Measurements from ENCODE around the gene FNDC7.

The FNDC7 gene

GRCh38 chr1:108728327-108728923 lies 15.7 kb downstream of the FNDC7 start:
- ChIA-PET CTCF (no interaction called here), POLR2A (no interaction called here)
- DNase-seq (ENCODE audit: extremely low spot score): no peak
- TF ChIP-seq LEF1 (IDR thresholded peaks at IDR 0.05; ENCODE audit: borderline replicate concordance): no peak
- no peak for TF ChIP-seq SP1 (IDR thresholded peaks at IDR 0.05)
- TF ChIP-seq FOXK2 (IDR thresholded peaks at IDR 0.05): no peak
- TF ChIP-seq ZNF384 (IDR thresholded peaks at IDR 0.05): no peak
- no peak for TF ChIP-seq CTBP1 (IDR thresholded peaks at IDR 0.05; ENCODE audit: borderline replicate concordance)
- TF ChIP-seq PKNOX1 (IDR thresholded peaks at IDR 0.05): no peak
- no peak for TF ChIP-seq FOXM1 (IDR thresholded peaks at IDR 0.05; ENCODE audit: borderline replicate concordance)
- no peak for TF ChIP-seq HDGF (IDR thresholded peaks at IDR 0.05; ENCODE audit: borderline replicate concordance)
- no peak for TF ChIP-seq ELF4 (IDR thresholded peaks at IDR 0.05)
- TF ChIP-seq ARNT (IDR thresholded peaks at IDR 0.05): no peak
- no peak for TF ChIP-seq BHLHE40 (IDR thresholded peaks at IDR 0.05; ENCODE audit: borderline replicate concordance)

DNA sequence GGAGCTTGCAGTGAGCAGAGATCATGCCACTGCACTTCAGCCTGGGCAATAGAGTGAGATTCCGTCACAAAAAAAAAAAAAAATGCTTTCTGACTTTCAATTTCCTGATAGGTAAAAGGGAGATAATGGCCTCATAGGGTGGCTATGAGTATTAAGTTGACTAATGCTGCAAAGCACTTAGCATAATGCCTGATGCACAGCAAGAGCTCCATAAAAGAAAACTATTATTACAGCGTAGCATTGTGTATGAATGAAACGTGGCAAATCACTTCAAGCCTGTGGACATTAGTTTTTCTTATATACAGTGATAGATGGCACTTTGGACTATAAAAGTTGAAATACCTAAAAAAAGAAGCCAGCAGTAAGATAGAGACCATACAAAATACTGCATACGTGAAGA lies 16.8 kb downstream of the FNDC7 start:
- POLR2A ChIA-PET: no interaction called here
- CTCF ChIA-PET: interaction anchor here (0.7 kb wide), 1 partner anchor 20 kb away, joined by 3 read pairs; no protein-coding TSS in a partner anchor
- TF ChIP-seq CTBP1 (IDR thresholded peaks at IDR 0.05; ENCODE audit: borderline replicate concordance): no peak
- TF ChIP-seq NFRKB (IDR thresholded peaks at IDR 0.05): no peak
- TF ChIP-seq ZNF384 (IDR thresholded peaks at IDR 0.05): no peak
- TF ChIP-seq ELF4 (IDR thresholded peaks at IDR 0.05): no peak
- TF ChIP-seq SP1 (IDR thresholded peaks at IDR 0.05): no peak
- TF ChIP-seq FOXM1 (IDR thresholded peaks at IDR 0.05; ENCODE audit: borderline replicate concordance): no peak
- TF ChIP-seq L3MBTL2 (conservative IDR thresholded peaks at IDR 0.05): no peak
- no peak for TF ChIP-seq HDGF (IDR thresholded peaks at IDR 0.05; ENCODE audit: borderline replicate concordance)
- no peak for TF ChIP-seq PKNOX1 (IDR thresholded peaks at IDR 0.05)
- no peak for TF ChIP-seq FOXA1 (IDR thresholded peaks at IDR 0.05)
- no peak for TF ChIP-seq BHLHE40 (IDR thresholded peaks at IDR 0.05; ENCODE audit: borderline replicate concordance)
- no peak for TF ChIP-seq ARNT (IDR thresholded peaks at IDR 0.05)
- TF ChIP-seq TARDBP (IDR thresholded peaks at IDR 0.05): no peak
- TF ChIP-seq SUZ12 (IDR thresholded peaks at IDR 0.05): no peak
- TF ChIP-seq FOXK2 (IDR thresholded peaks at IDR 0.05): no peak
- TF ChIP-seq LEF1 (IDR thresholded peaks at IDR 0.05; ENCODE audit: borderline replicate concordance): no peak
- DNase-seq (ENCODE audit: extremely low spot score): no peak

- POLR2A ChIA-PET: interaction anchor here (0.7 kb wide), 1 partner anchor 339 kb away, joined by 3 read pairs; no protein-coding TSS in a partner anchor
- TF ChIP-seq HDGF (IDR thresholded peaks at IDR 0.05; ENCODE audit: borderline replicate concordance) (no peak), SUZ12 (IDR thresholded peaks at IDR 0.05) (no peak), L3MBTL2 (conservative IDR thresholded peaks at IDR 0.05) (no peak), FOXM1 (IDR thresholded peaks at IDR 0.05; ENCODE audit: borderline replicate concordance) (no peak), NFRKB (IDR thresholded peaks at IDR 0.05) (no peak), PKNOX1 (IDR thresholded peaks at IDR 0.05) (no peak), ZNF384 (IDR thresholded peaks at IDR 0.05) (no peak), ARNT (IDR thresholded peaks at IDR 0.05) (no peak), FOXK2 (IDR thresholded peaks at IDR 0.05) (no peak), FOXA1 (IDR thresholded peaks at IDR 0.05) (no peak), TARDBP (IDR thresholded peaks at IDR 0.05) (no peak)
- CTCF ChIA-PET: interaction anchor here (0.7 kb wide), 1 partner anchor 9 kb away, joined by 3 read pairs; no protein-coding TSS in a partner anchor
- no peak for DNase-seq (ENCODE audit: extremely low spot score)
Measured at GRCh38 chr1:108732398-108732797, 19.7 kb downstream of the FNDC7 start.

DNA sequence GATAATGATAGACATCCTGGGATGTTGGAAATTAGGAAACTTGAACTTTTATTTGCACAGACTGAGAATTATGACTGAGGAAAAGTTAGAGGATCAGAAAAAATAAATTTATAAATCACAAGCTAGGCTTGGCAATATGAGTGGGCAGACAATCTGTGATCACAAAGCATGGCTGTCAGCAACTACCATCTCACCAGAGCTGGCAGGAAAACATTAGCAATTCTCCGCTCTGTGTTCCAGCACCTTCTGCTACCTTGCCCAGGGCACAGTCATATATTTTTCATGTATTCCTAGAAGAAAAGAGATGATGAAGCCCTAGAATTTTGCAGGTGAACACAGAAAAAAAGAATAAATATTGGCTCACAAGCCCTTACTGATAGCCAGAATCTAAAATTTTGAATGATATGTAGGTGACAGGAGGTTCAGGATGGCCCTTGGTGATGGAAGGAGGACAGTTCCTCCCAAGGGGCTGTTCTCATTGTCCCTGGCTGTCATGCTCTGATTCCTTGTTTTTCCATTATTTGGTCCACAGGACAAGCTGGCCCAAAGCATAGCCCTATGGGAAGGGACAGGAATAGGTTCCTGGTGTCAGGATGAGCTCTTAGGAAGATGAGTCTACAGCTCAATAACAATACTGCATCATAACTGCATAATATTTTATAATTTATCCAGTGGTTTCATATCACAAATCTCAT lies 21.6 kb downstream of the FNDC7 start:
- POLR2A ChIA-PET: no interaction called here
- TF ChIP-seq FOXM1 (IDR thresholded peaks at IDR 0.05; ENCODE audit: borderline replicate concordance) (no peak), HDGF (IDR thresholded peaks at IDR 0.05; ENCODE audit: borderline replicate concordance) (no peak), ARNT (IDR thresholded peaks at IDR 0.05) (no peak), TARDBP (IDR thresholded peaks at IDR 0.05) (no peak), NFRKB (IDR thresholded peaks at IDR 0.05) (no peak), FOXA1 (IDR thresholded peaks at IDR 0.05) (no peak), SP1 (IDR thresholded peaks at IDR 0.05) (no peak), BHLHE40 (IDR thresholded peaks at IDR 0.05; ENCODE audit: borderline replicate concordance) (no peak), ZNF384 (IDR thresholded peaks at IDR 0.05) (no peak), L3MBTL2 (conservative IDR thresholded peaks at IDR 0.05) (no peak), PKNOX1 (IDR thresholded peaks at IDR 0.05) (no peak)
- CTCF ChIA-PET: interaction anchor here (0.7 kb wide), 1 partner anchor 96 kb away, joined by 4 read pairs; no protein-coding TSS in a partner anchor
- DNase-seq (ENCODE audit: extremely low spot score): no peak

- TF ChIP-seq CTBP1 (IDR thresholded peaks at IDR 0.05; ENCODE audit: borderline replicate concordance) (no peak), ZNF384 (IDR thresholded peaks at IDR 0.05) (no peak), SP1 (IDR thresholded peaks at IDR 0.05) (no peak), BHLHE40 (IDR thresholded peaks at IDR 0.05; ENCODE audit: borderline replicate concordance) (no peak), HDGF (IDR thresholded peaks at IDR 0.05; ENCODE audit: borderline replicate concordance) (no peak), TARDBP (IDR thresholded peaks at IDR 0.05) (no peak), ARNT (IDR thresholded peaks at IDR 0.05) (no peak), FOXA1 (IDR thresholded peaks at IDR 0.05) (no peak), L3MBTL2 (conservative IDR thresholded peaks at IDR 0.05) (no peak), FOXM1 (IDR thresholded peaks at IDR 0.05; ENCODE audit: borderline replicate concordance) (no peak), FOXK2 (IDR thresholded peaks at IDR 0.05) (no peak), SUZ12 (IDR thresholded peaks at IDR 0.05) (no peak), ELF4 (IDR thresholded peaks at IDR 0.05) (no peak), LEF1 (IDR thresholded peaks at IDR 0.05; ENCODE audit: borderline replicate concordance) (no peak), NFRKB (IDR thresholded peaks at IDR 0.05) (no peak)
- DNase-seq (ENCODE audit: extremely low spot score): no peak
- ChIA-PET CTCF (no interaction called here), POLR2A (no interaction called here)
Measured at GRCh38 chr1:108742253-108742652, 29.5 kb downstream of the FNDC7 start.
